Measurements from ENCODE around the gene MICU2. TPM values are rescaled to one million over a fixed set of nuclear protein-coding genes. Genes with fewer than 3 reads are reported as not detected.

The MICU2 gene
- polyA plus RNA-seq, 1 donor from 2014 or later = 223 TPM

DNA sequence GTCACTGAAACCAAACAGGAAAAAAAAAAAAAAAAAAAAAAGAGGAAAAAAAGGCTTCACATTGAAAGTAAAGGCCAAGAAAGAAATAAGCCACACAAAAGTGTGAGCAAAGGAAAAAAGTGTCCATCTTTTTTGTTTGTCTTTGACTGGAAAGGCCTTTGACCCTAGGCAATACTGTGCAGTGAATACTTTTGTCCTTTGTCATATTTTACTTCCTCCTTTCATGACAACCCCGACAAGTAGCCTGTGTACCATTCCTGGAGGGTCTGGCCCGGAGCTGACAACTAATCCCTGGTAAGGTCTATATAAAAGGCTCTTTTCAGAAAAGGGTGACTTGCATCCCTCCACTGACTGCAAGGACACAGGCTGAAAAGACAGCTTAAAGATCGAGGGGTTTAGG is 12.9 kb upstream of the MICU2 start:
- no peaks in the 10 kb centered on the region for H4K20me1 ChIP-seq (ENCODE audit: insufficient read depth)
- no peak overlapping the region for H3K27ac ChIP-seq (ENCODE audit: low read length)
- no peak overlapping the region for H3K4me3 ChIP-seq (ENCODE audit: low read length)
- H3K9me3 ChIP-seq (ENCODE audit: low read length) = no peaks in the 10 kb centered on the region
- no peaks in the 10 kb centered on the region for H3K9me2 ChIP-seq (ENCODE audit: insufficient read depth, low read length)
- H2AFZ ChIP-seq (ENCODE audit: low read depth, low read length) = no peak overlapping the region
- H3K36me3 ChIP-seq (ENCODE audit: insufficient read depth, low read length) = no peaks in the 10 kb centered on the region
- no peak for TF ChIP-seq SMC3 (conservative IDR thresholded peaks at IDR 0.05; ENCODE audit: poor library complexity)
- no peak overlapping the region for H3K4me2 ChIP-seq (ENCODE audit: low read length)
- H3K27me3 ChIP-seq (ENCODE audit: insufficient read depth, low read depth, low read length) = no peaks in the 10 kb centered on the region
- no peak overlapping the region for H3K9ac ChIP-seq (ENCODE audit: low read length)
- H3F3A ChIP-seq (ENCODE audit: insufficient read depth, low read length, poor library complexity, severe bottlenecking) = no peaks in the 10 kb centered on the region
- no peaks in the 10 kb centered on the region for H3K79me2 ChIP-seq (replicated peaks; ENCODE audit: insufficient read depth, low read length)

DNA sequence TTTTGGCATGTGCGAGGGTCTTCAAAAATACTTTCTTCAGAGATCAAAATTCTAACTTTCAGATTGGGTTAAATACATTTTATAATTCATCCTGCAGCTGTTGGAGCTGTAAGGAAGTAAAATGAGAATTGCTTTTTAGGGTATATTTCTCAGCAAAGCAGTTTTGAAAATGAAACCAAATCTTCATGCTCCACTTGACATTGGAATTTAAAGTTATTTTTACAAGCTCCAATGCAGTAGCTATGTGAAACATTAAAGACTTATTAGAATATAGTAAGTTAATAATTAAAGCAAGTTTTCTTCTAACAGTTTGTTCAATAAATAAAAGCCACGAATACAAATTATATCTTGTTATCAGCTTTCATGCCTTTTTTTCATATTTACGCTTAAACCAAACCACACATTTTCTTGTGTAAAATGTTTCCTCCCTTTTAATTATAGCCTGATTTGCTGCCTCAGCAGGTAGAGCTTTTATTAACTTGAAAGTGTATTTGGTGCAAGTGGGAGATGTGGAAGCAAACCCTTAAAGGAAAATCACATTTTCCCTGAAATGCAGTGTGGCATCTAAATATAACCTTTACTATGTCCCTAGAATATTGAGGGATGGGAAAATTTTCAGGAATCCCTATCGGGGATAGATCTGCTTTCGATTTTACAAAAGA is 12.4 kb upstream of the MICU2 start:
- no peaks in the 10 kb centered on the region for H3K36me3 ChIP-seq (ENCODE audit: insufficient read depth, low read length)
- H3K9me3 ChIP-seq (ENCODE audit: low read length) = no peaks in the 10 kb centered on the region
- H4K20me1 ChIP-seq (ENCODE audit: insufficient read depth) = no peaks in the 10 kb centered on the region
- no peaks in the 10 kb centered on the region for H3K27me3 ChIP-seq (ENCODE audit: insufficient read depth, low read depth, low read length)
- H3F3A ChIP-seq (ENCODE audit: insufficient read depth, low read length, poor library complexity, severe bottlenecking) = no peaks in the 10 kb centered on the region
- H3K27ac ChIP-seq (ENCODE audit: low read length) = no peak overlapping the region
- no peak overlapping the region for H3K4me3 ChIP-seq (ENCODE audit: low read length)
- TF ChIP-seq RAD21 (conservative IDR thresholded peaks at IDR 0.05) = no peak
- TF ChIP-seq TAF1 (IDR thresholded peaks at IDR 0.05; ENCODE audit: low read depth) = no peak
- TF ChIP-seq POLR2AphosphoS5 (IDR thresholded peaks at IDR 0.05) = no peak
- TF ChIP-seq, protein P1, sequence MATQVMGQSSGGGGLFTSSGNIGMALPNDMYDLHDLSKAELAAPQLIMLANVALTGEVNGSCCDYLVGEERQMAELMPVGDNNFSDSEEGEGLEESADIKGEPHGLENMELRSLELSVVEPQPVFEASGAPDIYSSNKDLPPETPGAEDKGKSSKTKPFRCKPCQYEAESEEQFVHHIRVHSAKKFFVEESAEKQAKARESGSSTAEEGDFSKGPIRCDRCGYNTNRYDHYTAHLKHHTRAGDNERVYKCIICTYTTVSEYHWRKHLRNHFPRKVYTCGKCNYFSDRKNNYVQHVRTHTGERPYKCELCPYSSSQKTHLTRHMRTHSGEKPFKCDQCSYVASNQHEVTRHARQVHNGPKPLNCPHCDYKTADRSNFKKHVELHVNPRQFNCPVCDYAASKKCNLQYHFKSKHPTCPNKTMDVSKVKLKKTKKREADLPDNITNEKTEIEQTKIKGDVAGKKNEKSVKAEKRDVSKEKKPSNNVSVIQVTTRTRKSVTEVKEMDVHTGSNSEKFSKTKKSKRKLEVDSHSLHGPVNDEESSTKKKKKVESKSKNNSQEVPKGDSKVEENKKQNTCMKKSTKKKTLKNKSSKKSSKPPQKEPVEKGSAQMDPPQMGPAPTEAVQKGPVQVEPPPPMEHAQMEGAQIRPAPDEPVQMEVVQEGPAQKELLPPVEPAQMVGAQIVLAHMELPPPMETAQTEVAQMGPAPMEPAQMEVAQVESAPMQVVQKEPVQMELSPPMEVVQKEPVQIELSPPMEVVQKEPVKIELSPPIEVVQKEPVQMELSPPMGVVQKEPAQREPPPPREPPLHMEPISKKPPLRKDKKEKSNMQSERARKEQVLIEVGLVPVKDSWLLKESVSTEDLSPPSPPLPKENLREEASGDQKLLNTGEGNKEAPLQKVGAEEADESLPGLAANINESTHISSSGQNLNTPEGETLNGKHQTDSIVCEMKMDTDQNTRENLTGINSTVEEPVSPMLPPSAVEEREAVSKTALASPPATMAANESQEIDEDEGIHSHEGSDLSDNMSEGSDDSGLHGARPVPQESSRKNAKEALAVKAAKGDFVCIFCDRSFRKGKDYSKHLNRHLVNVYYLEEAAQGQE (IDR thresholded peaks at IDR 0.05; ENCODE audit: borderline replicate concordance) = no peak
- TF ChIP-seq EZH2 (IDR thresholded peaks at IDR 0.05; ENCODE audit: borderline replicate concordance, insufficient read depth, low read length, poor library complexity, severe bottlenecking) = no peak
- TF ChIP-seq, protein P2, sequence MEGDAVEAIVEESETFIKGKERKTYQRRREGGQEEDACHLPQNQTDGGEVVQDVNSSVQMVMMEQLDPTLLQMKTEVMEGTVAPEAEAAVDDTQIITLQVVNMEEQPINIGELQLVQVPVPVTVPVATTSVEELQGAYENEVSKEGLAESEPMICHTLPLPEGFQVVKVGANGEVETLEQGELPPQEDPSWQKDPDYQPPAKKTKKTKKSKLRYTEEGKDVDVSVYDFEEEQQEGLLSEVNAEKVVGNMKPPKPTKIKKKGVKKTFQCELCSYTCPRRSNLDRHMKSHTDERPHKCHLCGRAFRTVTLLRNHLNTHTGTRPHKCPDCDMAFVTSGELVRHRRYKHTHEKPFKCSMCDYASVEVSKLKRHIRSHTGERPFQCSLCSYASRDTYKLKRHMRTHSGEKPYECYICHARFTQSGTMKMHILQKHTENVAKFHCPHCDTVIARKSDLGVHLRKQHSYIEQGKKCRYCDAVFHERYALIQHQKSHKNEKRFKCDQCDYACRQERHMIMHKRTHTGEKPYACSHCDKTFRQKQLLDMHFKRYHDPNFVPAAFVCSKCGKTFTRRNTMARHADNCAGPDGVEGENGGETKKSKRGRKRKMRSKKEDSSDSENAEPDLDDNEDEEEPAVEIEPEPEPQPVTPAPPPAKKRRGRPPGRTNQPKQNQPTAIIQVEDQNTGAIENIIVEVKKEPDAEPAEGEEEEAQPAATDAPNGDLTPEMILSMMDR (IDR thresholded peaks at IDR 0.05; ENCODE audit: poor library complexity, severe bottlenecking) = no peak
- TF ChIP-seq MXI1 (conservative IDR thresholded peaks at IDR 0.05; ENCODE audit: poor library complexity, severe bottlenecking) = no peak
- no peak for TF ChIP-seq EP300 (conservative IDR thresholded peaks at IDR 0.05; ENCODE audit: poor library complexity, severe bottlenecking)
- TF ChIP-seq SMC3 (conservative IDR thresholded peaks at IDR 0.05; ENCODE audit: poor library complexity) = no peak
- H3K4me2 ChIP-seq (ENCODE audit: low read length) = no peak overlapping the region
- no peak overlapping the region for H3K9ac ChIP-seq (ENCODE audit: low read length)
- H3K9me2 ChIP-seq (ENCODE audit: insufficient read depth, low read length) = no peaks in the 10 kb centered on the region
- H2AFZ ChIP-seq (ENCODE audit: low read depth, low read length) = no peak overlapping the region
- H3K79me2 ChIP-seq (replicated peaks; ENCODE audit: insufficient read depth, low read length) = no peaks in the 10 kb centered on the region

All from neural cell (in vitro differentiated cells).